Fibroblast of the aortic adventitia (primary cell): ENCODE results near the gene GPR3. TPM values are rescaled to one million over a fixed set of nuclear protein-coding genes. Genes with fewer than 3 reads are reported as not detected.

Experiments
- DNase-seq: peaks from one replicate; pipeline ENCODE4 v3.0.0-alpha.2; 2010; ENCODE audit warnings: low read depth
- H3K4me3 ChIP-seq: 2 replicates; pipeline ENCODE4 v1.5.1; 2011; ENCODE audit warnings: low read depth, mild to moderate bottlenecking, control low read depth, low read length, moderate library complexity
- CTCF ChIP-seq: IDR thresholded peaks from 2 replicates; pipeline ENCODE4 v1.5.1; 2011; ENCODE audit warnings: mild to moderate bottlenecking, low read length, control low read depth, inconsistent platforms; ENCODE audit not compliant: insufficient read depth
- total RNA-seq: library from RNA; depleted of rRNA; stranded (reverse); fragments of >200 nt; gene quantifications from 2 replicates; pipeline ENCODE4 v1.2.3, GENCODE V29; 2012; ENCODE audit warnings: low replicate concordance

GPR3 gene, protein sequence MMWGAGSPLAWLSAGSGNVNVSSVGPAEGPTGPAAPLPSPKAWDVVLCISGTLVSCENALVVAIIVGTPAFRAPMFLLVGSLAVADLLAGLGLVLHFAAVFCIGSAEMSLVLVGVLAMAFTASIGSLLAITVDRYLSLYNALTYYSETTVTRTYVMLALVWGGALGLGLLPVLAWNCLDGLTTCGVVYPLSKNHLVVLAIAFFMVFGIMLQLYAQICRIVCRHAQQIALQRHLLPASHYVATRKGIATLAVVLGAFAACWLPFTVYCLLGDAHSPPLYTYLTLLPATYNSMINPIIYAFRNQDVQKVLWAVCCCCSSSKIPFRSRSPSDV
- 0.99 TPM in 1 of 2 replicates, not detected in the other for total RNA-seq

GRCh38 chr1:27392096-27392777, at the start of gene GPR3:
TSS of gene GPR3 (plus strand) at chr1:27392622. CDS start at chr1:27393799, 1,177 bp downstream.
- peak; percentile 50 for TF ChIP-seq CTCF

GRCh38 chr1:27342778-27343638, 49.4 kb upstream of the GPR3 start:
- no peak overlapping the region for H3K4me3 ChIP-seq
- no peak for DNase-seq
- TF ChIP-seq CTCF, result no peak

More at GRCh38 chr1:27392096-27392777, at the start of gene GPR3:
- H3K4me3 ChIP-seq, result peak within 1 kb of the TSS; percentile 71
- peak; percentile 83 for DNase-seq

DNA sequence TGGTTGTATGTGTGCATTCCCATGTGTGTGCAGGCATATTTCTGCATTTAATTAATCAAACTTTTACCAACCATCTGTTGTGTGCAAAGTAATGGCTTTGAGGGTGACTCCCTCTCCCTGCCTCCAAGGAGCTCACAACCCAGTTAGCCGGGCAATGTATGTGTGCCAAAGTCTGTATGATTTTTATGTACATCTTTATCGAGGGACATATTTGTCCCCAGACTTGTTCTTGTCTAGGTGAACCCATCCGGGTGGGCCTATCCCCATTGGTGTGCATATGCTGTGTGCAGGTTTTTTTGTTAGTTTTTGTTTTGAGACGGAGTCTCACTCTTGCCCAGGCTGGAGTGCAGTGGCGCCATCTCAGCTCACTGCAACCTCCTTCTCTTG, 48.8 kb upstream of the GPR3 start:
- DNase-seq, result no peak
- H3K4me3 ChIP-seq, result no peak overlapping the region
- TF ChIP-seq CTCF, result no peak

GRCh38 chr1:27345272-27345671, 47.1 kb upstream of the GPR3 start:
- no peak overlapping the region for H3K4me3 ChIP-seq
- no peak for TF ChIP-seq CTCF
- DNase-seq, result no peak

DNA sequence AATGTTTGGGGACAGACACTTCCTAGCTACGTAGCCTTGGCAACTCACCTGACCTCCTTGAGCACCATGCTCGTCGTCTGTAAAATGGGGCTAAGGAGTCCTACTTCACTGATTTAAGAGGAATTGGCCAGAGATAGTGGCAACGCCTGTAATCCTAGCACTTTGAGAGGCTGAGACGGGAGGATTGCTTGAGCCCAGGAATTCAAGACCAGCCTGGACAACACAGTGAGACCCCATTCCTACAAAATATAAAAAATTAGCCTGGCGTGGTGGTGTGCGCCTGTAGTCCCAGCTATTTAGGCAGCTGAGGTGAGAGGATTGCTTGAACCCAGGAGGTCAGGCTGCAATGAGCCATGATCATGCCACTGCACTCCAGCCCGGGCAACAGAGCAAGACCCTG, 46.1 kb upstream of the GPR3 start:
- DNase-seq, result no peak
- H3K4me3 ChIP-seq, result no peak overlapping the region
- no peak for TF ChIP-seq CTCF

DNA sequence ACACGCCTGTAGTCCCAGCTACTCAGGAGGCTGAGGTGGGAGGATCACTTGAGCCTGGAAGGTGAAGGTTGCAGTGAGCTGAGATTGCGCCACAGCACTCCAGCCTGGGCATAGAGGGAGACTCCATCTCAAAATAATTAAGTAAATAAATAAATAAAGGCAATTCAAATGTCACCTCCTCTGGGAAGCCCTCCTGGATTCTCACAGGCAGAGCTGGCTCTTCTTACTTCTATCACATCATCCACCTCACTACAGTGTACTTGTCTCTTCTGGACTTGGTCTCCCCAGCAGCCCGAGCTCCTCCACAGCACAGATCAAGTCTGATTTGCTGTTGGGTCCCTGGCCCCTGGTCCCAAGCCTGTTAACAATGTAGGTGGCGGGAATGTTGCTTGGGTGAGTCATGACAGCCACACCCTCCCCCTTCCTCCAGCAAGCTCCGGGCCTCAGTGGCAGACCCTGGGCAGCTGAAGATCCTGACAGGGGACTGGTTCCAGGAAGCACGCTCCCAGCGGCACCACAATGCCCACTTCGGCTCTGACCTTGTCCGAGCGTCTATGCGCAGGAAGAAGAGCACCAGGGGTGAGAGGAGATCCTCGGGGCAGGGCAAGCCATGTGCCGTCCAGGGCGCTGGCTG, 45.3 kb upstream of the GPR3 start:
- no peak for TF ChIP-seq CTCF
- H3K4me3 ChIP-seq, result no peak overlapping the region
- no peak for DNase-seq
